ENCODE results near the gene PEX7. TPM values are rescaled to one million over a fixed set of nuclear protein-coding genes. Genes with fewer than 3 reads are reported as not detected.
"Not testable (repeated sequence)": the region's sequence is repeated elsewhere in the genome, so short reads cannot be mapped to it uniquely, and the experiment has no call there.

Gene PEX7
- total RNA-seq, 1 donor from 2014 or later: 20.0 TPM

- TF ChIP-seq CTCF (IDR thresholded peaks at IDR 0.05; ENCODE audit: insufficient read depth, low read length, severe bottlenecking): no peak
- peak; percentile 47 for FAIRE-seq
- DNase-seq (ENCODE audit: low read depth): no peak
- H3K27me3 ChIP-seq (ENCODE audit: control insufficient read depth, insufficient read depth, low read length): no peaks in the 10 kb centered on the region
- H3K36me3 ChIP-seq (ENCODE audit: control insufficient read depth, insufficient read depth, low read length): no peaks in the 10 kb centered on the region
- no peak overlapping the region for H3K4me3 ChIP-seq (ENCODE audit: low read depth, low read length)
These were observed 137.1 kb downstream of the PEX7 start for GRCh38 chr6:136959471-136959891.

- not testable (repeated sequence) for H3K36me3 ChIP-seq (ENCODE audit: control insufficient read depth, insufficient read depth, low read length); DNase-seq (ENCODE audit: low read depth); FAIRE-seq; H3K4me3 ChIP-seq (ENCODE audit: low read depth, low read length); H3K27me3 ChIP-seq (ENCODE audit: control insufficient read depth, insufficient read depth, low read length)
These were observed 137.5 kb downstream of the PEX7 start for GRCh38 chr6:136959935-136960334.

- TF ChIP-seq CTCF (IDR thresholded peaks at IDR 0.05; ENCODE audit: insufficient read depth, low read length, severe bottlenecking): no peak
- no peaks in the 10 kb centered on the region for H3K27me3 ChIP-seq (ENCODE audit: control insufficient read depth, insufficient read depth, low read length)
- H3K4me3 ChIP-seq (ENCODE audit: low read depth, low read length): no peak overlapping the region
- H3K36me3 ChIP-seq (ENCODE audit: control insufficient read depth, insufficient read depth, low read length): no peaks in the 10 kb centered on the region
- FAIRE-seq (no peak), DNase-seq (ENCODE audit: low read depth) (no peak)
These were observed 138.4 kb downstream of the PEX7 start for GRCh38 chr6:136960781-136961180.

- no peak for DNase-seq (ENCODE audit: low read depth)
- TF ChIP-seq CTCF (IDR thresholded peaks at IDR 0.05; ENCODE audit: insufficient read depth, low read length, severe bottlenecking): no peak
- H3K27me3 ChIP-seq (ENCODE audit: control insufficient read depth, insufficient read depth, low read length): no peaks in the 10 kb centered on the region
- no peaks in the 10 kb centered on the region for H3K36me3 ChIP-seq (ENCODE audit: control insufficient read depth, insufficient read depth, low read length)
- no peak overlapping the region for H3K4me3 ChIP-seq (ENCODE audit: low read depth, low read length)
- FAIRE-seq: peak; percentile 47
These were observed 139.5 kb downstream of the PEX7 start for GRCh38 chr6:136961848-136962247.

- no peak for TF ChIP-seq CTCF (IDR thresholded peaks at IDR 0.05; ENCODE audit: insufficient read depth, low read length, severe bottlenecking)
- Histone ChIP-seq H3K27me3 (ENCODE audit: control insufficient read depth, insufficient read depth, low read length) (no peaks in the 10 kb centered on the region), H3K4me3 (ENCODE audit: low read depth, low read length) (no peak overlapping the region), H3K36me3 (ENCODE audit: control insufficient read depth, insufficient read depth, low read length) (no peaks in the 10 kb centered on the region)
- no peak for FAIRE-seq
- no peak for DNase-seq (ENCODE audit: low read depth)
These were observed 140.3 kb downstream of the PEX7 start for GRCh38 chr6:136962661-136963060.

GRCh38 chr6:136963259-136963658 lies 140.9 kb downstream of the PEX7 start:
- TF ChIP-seq CTCF (IDR thresholded peaks at IDR 0.05; ENCODE audit: insufficient read depth, low read length, severe bottlenecking): no peak
- no peak for FAIRE-seq
- Histone ChIP-seq H3K27me3 (ENCODE audit: control insufficient read depth, insufficient read depth, low read length) (no peaks in the 10 kb centered on the region), H3K4me3 (ENCODE audit: low read depth, low read length) (no peak overlapping the region), H3K36me3 (ENCODE audit: control insufficient read depth, insufficient read depth, low read length) (no peaks in the 10 kb centered on the region)
- no peak for DNase-seq (ENCODE audit: low read depth)

Other genes starting within 250 kb of the PEX7 start
- 8.2 and 11.1 TPM in 2 replicates for gene MAP3K5, start 30.1 kb upstream of the PEX7 start, total RNA-seq
- under 0.01 TPM in 1 of 2 replicates, not detected in the other for gene SLC35D3, start 99.7 kb downstream of the PEX7 start, total RNA-seq
- 4.5 and 10.5 TPM in 2 replicates for gene IL20RA, start 222.4 kb downstream of the PEX7 start, total RNA-seq

All from bronchial epithelial cell (primary cell).